Naive thymus-derived CD4-positive, alpha-beta T cell (primary cell): Measurements from ENCODE around the gene F3. TPM values are rescaled to one million over a fixed set of nuclear protein-coding genes. Genes with fewer than 3 reads are reported as not detected.

Source experiments
- ATAC-seq: fragments of 150-1000 bp; cut with Tn5 transposase; 2 replicates; pipeline ENCODE4 v1.10.0; 2021; ENCODE audit warnings: mild to moderate bottlenecking, moderate library complexity
- CTCF ChIA-PET: fragments of 350-600 bp; sonication (Branson Sonifier 250); formaldehyde crosslinking; loops from one replicate; lab custom pipeline; 2021; ENCODE audit warnings: antibody characterized with exemption; lab: Charles Lee
- POLR2A ChIA-PET: fragments of 350-600 bp; sonication (Branson Sonifier 250); formaldehyde crosslinking; loops from one replicate; lab custom pipeline; 2021; ENCODE audit warnings: antibody characterized with exemption, inconsistent platforms; lab: Charles Lee
- DNase-seq, 9 donors: peaks; one replicate each; pipeline versions ENCODE4 v3.0.0 to v3.0.0-alpha.2; 2020 to 2022; ENCODE audit warnings: mixed read lengths in 1 of 9
- H3K27ac ChIP-seq: one replicate; pipeline ENCODE4 v1.7.0; 2013; ENCODE audit warnings: mild to moderate bottlenecking, low read depth, low read length, moderate library complexity
- H3K27me3 ChIP-seq, 2 donors: one replicate each; pipeline ENCODE4 v1.7.0; 2013; ENCODE audit warnings: low read length in 2 of 2, mild to moderate bottlenecking in 2 of 2, moderate library complexity in 2 of 2; ENCODE audit not compliant: control insufficient read depth in 2 of 2, insufficient read depth in 2 of 2
- H3K36me3 ChIP-seq, 3 experiments: 1 replicate in 2 of 3; 2 replicates in 1 of 3; pipeline ENCODE4 v1.7.0; 2013; ENCODE audit warnings: low read length in 3 of 3, mild to moderate bottlenecking in 3 of 3, moderate library complexity in 1 of 3; ENCODE audit not compliant: insufficient read depth in 3 of 3, control insufficient read depth in 2 of 3
- H3K4me1 ChIP-seq, 2 donors: one replicate each; pipeline ENCODE4 v1.7.0; 2013; ENCODE audit warnings: low read length in 2 of 2, mild to moderate bottlenecking in 2 of 2, moderate library complexity in 1 of 2; ENCODE audit not compliant: control insufficient read depth in 2 of 2, insufficient read depth in 2 of 2
- H3K4me3 ChIP-seq: 2 replicates; pipeline ENCODE4 v1.7.0; 2013; ENCODE audit warnings: mild to moderate bottlenecking, low read length
- H3K9me3 ChIP-seq, 3 experiments: 1 replicate in 2 of 3; 2 replicates in 1 of 3; pipeline ENCODE4 v1.7.0; 2013; ENCODE audit warnings: low read length in 3 of 3; ENCODE audit not compliant: control insufficient read depth in 2 of 3
- H3K27ac Mint-ChIP-seq, 9 donors: one replicate each; pipeline ENCODE4 v1.8.0; 2020 to 2022; ENCODE audit warnings: mixed read lengths in 9 of 9, mild to moderate bottlenecking in 8 of 9, moderate library complexity in 5 of 9, inconsistent platforms in 2 of 9
- H3K27me3 Mint-ChIP-seq, 5 donors: one replicate each; pipeline ENCODE4 v1.8.0; 2021 to 2022; ENCODE audit warnings: mixed read lengths in 5 of 5, mild to moderate bottlenecking in 1 of 5
- H3K36me3 Mint-ChIP-seq, 5 donors: one replicate each; pipeline ENCODE4 v1.8.0; 2020 to 2022; ENCODE audit warnings: mixed read lengths in 5 of 5, mild to moderate bottlenecking in 3 of 5, inconsistent platforms in 1 of 5
- H3K4me1 Mint-ChIP-seq, 7 donors: one replicate each; pipeline ENCODE4 v1.8.0; 2020 to 2022; ENCODE audit warnings: mixed read lengths in 7 of 7, mild to moderate bottlenecking in 3 of 7, inconsistent platforms in 1 of 7
- H3K4me3 Mint-ChIP-seq, 10 donors: one replicate each; pipeline ENCODE4 v1.8.0; 2020 to 2022; ENCODE audit warnings: mild to moderate bottlenecking in 10 of 10, mixed read lengths in 10 of 10, moderate library complexity in 6 of 10, inconsistent platforms in 2 of 10
- H3K9me3 Mint-ChIP-seq, 11 donors: one replicate each; pipeline ENCODE4 v1.8.0; 2020 to 2022; ENCODE audit warnings: mixed read lengths in 11 of 11, mild to moderate bottlenecking in 4 of 11, inconsistent platforms in 1 of 11, moderate library complexity in 1 of 11
- intact Hi-C, 2 donors: fragments of 100-400 bp; cut with micrococcal nuclease; formaldehyde crosslinking; loops; one replicate each; pipeline ENCODE4 v1.15.1; 2023
- polyA plus RNA-seq, 2 donors: library from polyadenylated mRNA; unstranded; fragments of 300-500 nt; fragmentation: Illumina TruSeq; gene quantifications; one replicate each; pipeline ENCODE4 v1.2.3, GENCODE V29; 2021
- total RNA-seq, 6 experiments: library from RNA in 5 of 6; stranded (reverse) in 5 of 6; gene quantifications; 1 replicate in 5 of 6; 2 replicates in 1 of 6; pipeline ENCODE4 v1.2.3 and lab custom pipeline; 2021 to 2026

F3 gene
- total and polyA plus RNA-seq, 7 experiments from 2014 or later, result 0.69 to 1.7 TPM; not detected in 5

- intact Hi-C loops, result no loop called here
- Histone ChIP-seq H3K9me3 (no peaks in the 10 kb centered on the region), H3K4me3 (no peak overlapping the region), H3K27ac (no peak overlapping the region), H3K4me1 (no peaks in the 10 kb centered on the region), H3K27me3 (no peaks in the 10 kb centered on the region), H3K36me3 (peaks cover 8 to 49% (median 8%) of the 10 kb centered on the region in 3 experiments)
- no peaks in the 10 kb centered on the region for H3K27me3 Mint-ChIP-seq
- H3K27ac Mint-ChIP-seq, result peak overlapping the region in 1 of 9 donors; percentile 75
- H3K4me3 Mint-ChIP-seq, result no peak overlapping the region
- H3K4me1 Mint-ChIP-seq, result peaks cover 0 to 10% (median 0%) of the 10 kb centered on the region in 7 donors
- ChIA-PET CTCF (interaction anchor here (1.0 kb wide), 1 partner anchor 20 kb away, joined by 5 read pairs; no protein-coding TSS in a partner anchor), POLR2A (no interaction called here)
- ATAC-seq (no peak), DNase-seq (no peak)
- peaks cover 28 to 80% (median 70%) of the 10 kb centered on the region in 5 donors for H3K36me3 Mint-ChIP-seq
- peaks cover 0 to 12% (median 2%) of the 10 kb centered on the region in 11 donors for H3K9me3 Mint-ChIP-seq
These were observed 39.6 kb downstream of the F3 start for GRCh38 chr1:94501935-94502334.

GRCh38 chr1:94501426-94501825 is 40.1 kb downstream of the F3 start:
- Mint-ChIP-seq H3K36me3 (peaks cover 28 to 78% (median 68%) of the 10 kb centered on the region in 5 donors), H3K27me3 (no peaks in the 10 kb centered on the region), H3K4me1 (peaks cover 0 to 10% (median 0%) of the 10 kb centered on the region in 7 donors), H3K4me3 (no peak overlapping the region), H3K9me3 (peaks cover 0 to 12% (median 2%) of the 10 kb centered on the region in 11 donors), H3K27ac (no peak overlapping the region)
- H3K9me3 ChIP-seq, result no peaks in the 10 kb centered on the region
- DNase-seq, result no peak
- intact Hi-C loops, result no loop called here
- no peaks in the 10 kb centered on the region for H3K4me1 ChIP-seq
- H3K36me3 ChIP-seq, result peaks cover 8 to 48% (median 8%) of the 10 kb centered on the region in 3 experiments
- no peaks in the 10 kb centered on the region for H3K27me3 ChIP-seq
- no peak overlapping the region for H3K4me3 ChIP-seq
- no peak overlapping the region for H3K27ac ChIP-seq
- ATAC-seq, result no peak
- CTCF ChIA-PET, result no interaction called here
- POLR2A ChIA-PET, result no interaction called here

GRCh38 chr1:94496076-94496755 is 45.3 kb downstream of the F3 start:
- DNase-seq (no peak), ATAC-seq (no peak)
- Histone ChIP-seq H3K4me3 (no peak overlapping the region), H3K9me3 (no peaks in the 10 kb centered on the region), H3K4me1 (no peaks in the 10 kb centered on the region), H3K36me3 (peaks cover 8 to 28% (median 13%) of the 10 kb centered on the region in 3 experiments), H3K27me3 (no peaks in the 10 kb centered on the region), H3K27ac (no peak overlapping the region)
- no peaks in the 10 kb centered on the region for H3K4me1 Mint-ChIP-seq
- intact Hi-C loops, result no loop called here
- no peaks in the 10 kb centered on the region for H3K9me3 Mint-ChIP-seq
- no peak overlapping the region for H3K4me3 Mint-ChIP-seq
- H3K36me3 Mint-ChIP-seq, result peaks cover 14 to 62% (median 50%) of the 10 kb centered on the region in 5 donors
- no peaks in the 10 kb centered on the region for H3K27me3 Mint-ChIP-seq
- ChIA-PET CTCF (interaction anchor here (0.6 kb wide), 1 partner anchor 833 kb away, joined by 3 read pairs; no protein-coding TSS in a partner anchor), POLR2A (no interaction called here)
- peak overlapping the region in 1 of 9 donors; percentile 15 for H3K27ac Mint-ChIP-seq

DNA sequence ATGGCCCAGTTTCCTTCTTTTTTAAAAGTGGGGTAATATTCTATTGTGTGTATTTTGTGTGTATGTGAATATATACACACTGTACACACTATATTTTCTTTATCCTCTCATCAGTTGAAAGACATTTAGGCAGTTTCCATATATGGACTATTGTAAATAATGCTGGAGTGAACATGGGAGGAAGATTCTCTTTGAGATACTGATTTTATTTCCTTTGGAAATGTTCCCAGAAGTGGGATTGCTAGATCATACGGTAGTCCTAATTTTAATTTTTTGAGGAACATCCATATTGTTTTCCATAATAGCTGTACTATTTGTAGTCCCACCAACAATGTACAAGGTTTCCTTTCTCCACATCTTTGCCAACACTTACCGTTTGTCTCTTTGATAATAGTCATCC is 51.0 kb downstream of the F3 start:
- Histone ChIP-seq H3K27me3 (no peaks in the 10 kb centered on the region), H3K27ac (no peak overlapping the region), H3K4me1 (no peaks in the 10 kb centered on the region), H3K9me3 (no peaks in the 10 kb centered on the region), H3K36me3 (peaks cover 0 to 38% (median 10%) of the 10 kb centered on the region in 3 experiments), H3K4me3 (no peak overlapping the region)
- no peak for ATAC-seq
- no peak for DNase-seq
- no peak overlapping the region for H3K27ac Mint-ChIP-seq
- no peaks in the 10 kb centered on the region for H3K9me3 Mint-ChIP-seq
- CTCF ChIA-PET, result interaction anchor here (0.7 kb wide), 1 partner anchor 31 kb away, joined by 6 read pairs; no protein-coding TSS in a partner anchor
- H3K4me3 Mint-ChIP-seq, result no peak overlapping the region
- peaks cover 0 to 4% (median 0%) of the 10 kb centered on the region in 7 donors for H3K4me1 Mint-ChIP-seq
- H3K36me3 Mint-ChIP-seq, result peaks cover 9 to 65% (median 60%) of the 10 kb centered on the region in 5 donors
- no peaks in the 10 kb centered on the region for H3K27me3 Mint-ChIP-seq
- intact Hi-C loops, result no loop called here
- POLR2A ChIA-PET, result no interaction called here

- no peaks in the 10 kb centered on the region for H3K9me3 ChIP-seq
- no peaks in the 10 kb centered on the region for H3K9me3 Mint-ChIP-seq
- CTCF ChIA-PET, result no interaction called here
- intact Hi-C loops, result loop anchor here in 1 of 2 donors (10.0 kb wide), 1 partner anchor 558 kb away; no protein-coding TSS in a partner anchor
- H3K27ac ChIP-seq, result no peak overlapping the region
- no peak overlapping the region for H3K4me3 ChIP-seq
- no peaks in the 10 kb centered on the region for H3K4me1 ChIP-seq
- peaks cover 0 to 4% (median 0%) of the 10 kb centered on the region in 7 donors for H3K4me1 Mint-ChIP-seq
- ATAC-seq, result no peak
- no peak overlapping the region for H3K27ac Mint-ChIP-seq
- no peak overlapping the region for H3K4me3 Mint-ChIP-seq
- H3K27me3 Mint-ChIP-seq, result no peaks in the 10 kb centered on the region
- H3K36me3 ChIP-seq, result peaks cover 0 to 44% (median 10%) of the 10 kb centered on the region in 3 experiments
- DNase-seq, result no peak
- H3K36me3 Mint-ChIP-seq, result peaks cover 10 to 69% (median 66%) of the 10 kb centered on the region in 5 donors
- no peaks in the 10 kb centered on the region for H3K27me3 ChIP-seq
- POLR2A ChIA-PET, result no interaction called here
These were observed 54.6 kb downstream of the F3 start for GRCh38 chr1:94486990-94487389.

DNA sequence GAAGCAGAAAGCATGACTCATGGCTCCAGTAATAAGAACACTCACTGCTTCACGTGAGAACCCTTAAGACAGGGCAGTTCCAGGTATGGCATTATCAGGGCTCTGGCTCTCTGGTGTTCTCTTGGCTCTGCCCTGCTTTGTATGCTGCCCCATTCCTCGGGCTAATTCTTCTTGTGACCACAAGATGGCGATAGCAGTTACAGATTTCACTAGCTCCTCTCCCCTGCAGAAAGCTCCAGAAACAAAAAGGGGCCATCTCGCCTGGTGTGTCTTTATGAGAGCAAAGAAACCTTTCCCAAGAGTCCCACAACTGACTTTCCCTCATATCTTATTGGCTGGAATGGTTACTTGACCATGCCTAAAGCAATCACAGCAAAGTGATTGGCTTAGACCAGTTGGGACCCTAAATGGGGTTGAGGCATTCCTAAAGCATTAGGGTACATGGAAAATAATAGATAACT is 60.1 kb downstream of the F3 start:
- Histone ChIP-seq H3K36me3 (peaks cover 0 to 24% (median 0%) of the 10 kb centered on the region in 3 experiments), H3K4me1 (no peaks in the 10 kb centered on the region)
- H3K36me3 Mint-ChIP-seq, result peaks cover 2 to 44% (median 30%) of the 10 kb centered on the region in 5 donors

More for the DNA sequence above, 60.1 kb downstream of the F3 start:
- ChIA-PET POLR2A (no interaction called here), CTCF (interaction anchor here (1.0 to 1.1 kb wide), 3 partner anchors 21 to 455 kb away, joined by 3 to 12 read pairs (median 5); no protein-coding TSS in a partner anchor)
- intact Hi-C loops, result loop anchor here (1.0 to 10.0 kb wide), 3 partner anchors 325 to 563 kb away; no protein-coding TSS in a partner anchor
- H3K4me1 Mint-ChIP-seq, result peaks cover 0 to 2% (median 0%) of the 10 kb centered on the region in 7 donors
- H3K27me3 Mint-ChIP-seq, result no peaks in the 10 kb centered on the region
- Histone ChIP-seq H3K27me3 (no peaks in the 10 kb centered on the region), H3K4me3 (no peak overlapping the region), H3K9me3 (no peaks in the 10 kb centered on the region), H3K27ac (no peak overlapping the region)
- peak; percentile 85 for ATAC-seq
- H3K4me3 Mint-ChIP-seq, result no peak overlapping the region
- no peaks in the 10 kb centered on the region for H3K9me3 Mint-ChIP-seq
- peak in 7 of 9 donors; percentile 5 to 51 (median 33) for DNase-seq
- H3K27ac Mint-ChIP-seq, result peak overlapping the region in 1 of 9 donors; percentile 55
